ENCODE measurements around the gene RBM20. TPM values are rescaled to one million over a fixed set of nuclear protein-coding genes. Genes with fewer than 3 reads are reported as not detected.

The RBM20 gene
- total RNA-seq, 2 donors from 2014 or later: 7.8 to 13.9 TPM

DNA sequence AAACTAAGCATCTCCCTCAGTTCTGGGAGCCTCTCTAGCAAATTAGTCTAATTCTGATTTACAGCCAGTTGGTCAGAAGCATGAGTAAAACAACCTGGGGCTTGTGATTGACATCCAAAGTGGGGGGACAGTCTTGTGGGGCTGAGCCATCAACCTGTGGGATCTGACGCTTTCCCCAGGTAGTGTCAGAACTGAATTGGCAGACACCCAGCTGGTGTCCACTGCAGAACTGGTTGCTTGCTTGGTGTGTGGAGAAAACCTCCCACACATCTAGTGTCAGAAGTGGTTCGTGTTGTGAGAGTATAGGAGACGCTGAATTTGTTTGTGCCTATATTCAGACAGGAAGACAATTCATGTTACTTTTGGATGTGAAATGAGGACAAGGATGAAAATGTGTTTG, 135.4 kb downstream of the RBM20 start:
- peaks cover 1 to 12% of the 10 kb centered on the region in 2 donors for H3K4me1 ChIP-seq (ENCODE audit: control insufficient read depth in 1 of 2, low read depth in 2 of 2)
- H3K27ac ChIP-seq: no peak overlapping the region
- DNase-seq (ENCODE audit: low spot score): no peak
- TF ChIP-seq CTCF (IDR thresholded peaks at IDR 0.05): no peak
- H3K27me3 ChIP-seq (replicated peaks; ENCODE audit: insufficient read depth): no peaks in the 10 kb centered on the region
- no peaks in the 10 kb centered on the region for H3K9me3 ChIP-seq
- H3K4me3 ChIP-seq: no peak overlapping the region
- no peak for ATAC-seq (ENCODE audit: insufficient number of reproducible peaks, low FRiP score, low read depth)
- H3K36me3 ChIP-seq: no peaks in the 10 kb centered on the region

- TF ChIP-seq CTCF (IDR thresholded peaks at IDR 0.05): no peak
- Histone ChIP-seq H3K9me3 (no peaks in the 10 kb centered on the region), H3K36me3 (no peaks in the 10 kb centered on the region), H3K4me1 (ENCODE audit: control insufficient read depth in 1 of 2, low read depth in 2 of 2) (peaks cover 4 to 24% of the 10 kb centered on the region in 2 donors), H3K27me3 (replicated peaks; ENCODE audit: insufficient read depth) (no peaks in the 10 kb centered on the region), H3K4me3 (no peak overlapping the region), H3K27ac (no peak overlapping the region)
- DNase-seq (ENCODE audit: low spot score) (no peak), ATAC-seq (ENCODE audit: insufficient number of reproducible peaks, low FRiP score, low read depth) (no peak)
Observed at GRCh38 chr10:110780704-110781103, 136.6 kb downstream of the RBM20 start.

- no peaks in the 10 kb centered on the region for H3K27me3 ChIP-seq (replicated peaks; ENCODE audit: insufficient read depth)
- TF ChIP-seq CTCF (IDR thresholded peaks at IDR 0.05): no peak
- no peaks in the 10 kb centered on the region for H3K9me3 ChIP-seq
- peaks cover 4 to 28% of the 10 kb centered on the region in 2 donors for H3K4me1 ChIP-seq (ENCODE audit: control insufficient read depth in 1 of 2, low read depth in 2 of 2)
- H3K4me3 ChIP-seq: no peak overlapping the region
- ATAC-seq (ENCODE audit: insufficient number of reproducible peaks, low FRiP score, low read depth): no peak
- H3K36me3 ChIP-seq: no peaks in the 10 kb centered on the region
- DNase-seq (ENCODE audit: low spot score): no peak
- no peak overlapping the region for H3K27ac ChIP-seq
Observed at GRCh38 chr10:110781139-110781538, 137.0 kb downstream of the RBM20 start.

DNA sequence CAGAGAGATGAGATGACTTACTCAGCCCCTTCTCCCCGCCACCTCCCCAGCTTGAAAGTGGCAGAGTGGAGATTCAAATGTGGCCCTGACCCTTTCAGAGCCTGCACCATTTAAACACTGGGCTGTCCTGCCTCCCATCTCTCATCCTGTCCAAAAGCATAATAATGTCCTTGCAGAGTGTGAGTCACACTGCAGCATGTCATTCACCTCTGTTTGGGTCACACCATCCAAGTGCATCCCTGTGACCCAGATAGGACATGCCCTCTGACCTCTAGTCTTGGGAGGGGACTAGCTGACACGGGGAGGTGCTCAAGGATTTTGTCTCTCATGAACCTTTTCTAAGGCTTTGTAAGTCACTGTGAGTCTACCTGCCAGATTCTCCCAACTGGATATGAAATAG, 138.5 kb downstream of the RBM20 start:
- Histone ChIP-seq H3K27me3 (replicated peaks; ENCODE audit: insufficient read depth) (no peaks in the 10 kb centered on the region), H3K9me3 (no peaks in the 10 kb centered on the region), H3K4me3 (no peak overlapping the region), H3K36me3 (no peaks in the 10 kb centered on the region), H3K4me1 (ENCODE audit: control insufficient read depth in 1 of 2, low read depth in 2 of 2) (peaks cover 4 to 31% of the 10 kb centered on the region in 2 donors), H3K27ac (no peak overlapping the region)
- TF ChIP-seq CTCF (IDR thresholded peaks at IDR 0.05): no peak
- DNase-seq (ENCODE audit: low spot score) (no peak), ATAC-seq (ENCODE audit: insufficient number of reproducible peaks, low FRiP score, low read depth) (no peak)

DNA sequence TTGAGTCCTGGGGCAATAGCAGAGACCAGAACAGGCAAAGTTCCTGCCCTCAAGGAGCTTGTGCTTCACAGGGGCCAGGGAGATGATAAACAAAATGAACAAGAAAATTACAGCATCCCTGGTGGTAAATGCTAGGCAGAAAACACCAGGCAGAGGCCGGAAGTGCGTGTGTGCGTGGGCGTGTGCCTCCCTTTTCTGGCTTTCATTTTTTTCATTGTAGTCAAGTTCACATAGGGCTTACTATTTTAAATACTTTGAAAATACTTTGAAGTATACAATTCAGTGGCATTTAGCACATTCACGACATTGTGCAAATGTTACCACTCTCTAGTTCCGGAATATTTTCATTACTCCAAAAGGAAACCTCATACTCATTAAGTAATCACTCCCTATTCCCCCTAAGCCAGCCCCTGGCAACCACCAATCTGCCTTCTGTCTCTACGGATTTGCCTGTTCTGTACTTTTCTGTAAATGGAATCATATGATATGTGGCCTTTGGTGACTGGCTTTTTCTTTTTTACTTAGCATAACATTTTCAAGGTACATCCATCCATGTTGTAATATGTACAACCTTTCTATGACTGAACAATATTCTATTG, 139.5 kb downstream of the RBM20 start:
- Histone ChIP-seq H3K9me3 (no peaks in the 10 kb centered on the region), H3K27ac (peak overlapping the region; percentile 71 to 75), H3K4me3 (no peak overlapping the region), H3K4me1 (ENCODE audit: control insufficient read depth in 1 of 2, low read depth in 2 of 2) (peaks cover 4 to 31% of the 10 kb centered on the region in 2 donors), H3K27me3 (replicated peaks; ENCODE audit: insufficient read depth) (no peaks in the 10 kb centered on the region), H3K36me3 (no peaks in the 10 kb centered on the region)
- ATAC-seq (ENCODE audit: insufficient number of reproducible peaks, low FRiP score, low read depth): no peak
- DNase-seq (ENCODE audit: low spot score): no peak
- no peak for TF ChIP-seq CTCF (IDR thresholded peaks at IDR 0.05)
